NB4 (cell line): Measurements from ENCODE around the gene NR1H2.

Experiments
- POLR2A ChIP-seq: IDR thresholded peaks from 2 replicates; pipeline ENCODE4 v1.6.1; 2011; ENCODE audit warnings: mild to moderate bottlenecking; ENCODE audit not compliant: insufficient read length; ENCODE audit errors: extremely low read depth
- TF ChIP-seq, protein P1 (sequence below): IDR thresholded peaks from 2 replicates; pipeline ENCODE4 v1.6.1; 2011; ENCODE audit warnings: low read depth, low read length
- TF ChIP-seq, protein P2 (sequence below): IDR thresholded peaks from one replicate; pipeline ENCODE4 v1.5.1; 2012; ENCODE audit warnings: low read depth, low read length

- TF ChIP-seq, protein P1, sequence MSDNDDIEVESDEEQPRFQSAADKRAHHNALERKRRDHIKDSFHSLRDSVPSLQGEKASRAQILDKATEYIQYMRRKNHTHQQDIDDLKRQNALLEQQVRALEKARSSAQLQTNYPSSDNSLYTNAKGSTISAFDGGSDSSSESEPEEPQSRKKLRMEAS, result no peak
- TF ChIP-seq, protein P2, sequence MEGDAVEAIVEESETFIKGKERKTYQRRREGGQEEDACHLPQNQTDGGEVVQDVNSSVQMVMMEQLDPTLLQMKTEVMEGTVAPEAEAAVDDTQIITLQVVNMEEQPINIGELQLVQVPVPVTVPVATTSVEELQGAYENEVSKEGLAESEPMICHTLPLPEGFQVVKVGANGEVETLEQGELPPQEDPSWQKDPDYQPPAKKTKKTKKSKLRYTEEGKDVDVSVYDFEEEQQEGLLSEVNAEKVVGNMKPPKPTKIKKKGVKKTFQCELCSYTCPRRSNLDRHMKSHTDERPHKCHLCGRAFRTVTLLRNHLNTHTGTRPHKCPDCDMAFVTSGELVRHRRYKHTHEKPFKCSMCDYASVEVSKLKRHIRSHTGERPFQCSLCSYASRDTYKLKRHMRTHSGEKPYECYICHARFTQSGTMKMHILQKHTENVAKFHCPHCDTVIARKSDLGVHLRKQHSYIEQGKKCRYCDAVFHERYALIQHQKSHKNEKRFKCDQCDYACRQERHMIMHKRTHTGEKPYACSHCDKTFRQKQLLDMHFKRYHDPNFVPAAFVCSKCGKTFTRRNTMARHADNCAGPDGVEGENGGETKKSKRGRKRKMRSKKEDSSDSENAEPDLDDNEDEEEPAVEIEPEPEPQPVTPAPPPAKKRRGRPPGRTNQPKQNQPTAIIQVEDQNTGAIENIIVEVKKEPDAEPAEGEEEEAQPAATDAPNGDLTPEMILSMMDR, result no peak
- TF ChIP-seq POLR2A, result no peak
Observed at GRCh38 chr19:50387868-50388245, 11.6 kb downstream of the NR1H2 start.
